A673 (cell line): ENCODE measurements around the gene SFXN1. TPM values are rescaled to one million over a fixed set of nuclear protein-coding genes. Genes with fewer than 3 reads are reported as not detected.
"Not testable (repeated sequence)": the region's sequence is repeated elsewhere in the genome, so short reads cannot be mapped to it uniquely, and the experiment has no call there.

Experiments used
- BruUV-seq: library from RNA; stranded (reverse); fragments of 400-500 nt; replicated peaks from 2 replicates; lab custom pipeline; 2021; lab: Mats Ljungman, UMichigan
- CTCF ChIA-PET: fragments of 300-600 bp; sonication (Branson Sonifier 250); formaldehyde crosslinking; loops from one replicate; lab custom pipeline; 2022; ENCODE audit warnings: antibody characterized with exemption; lab: Charles Lee
- POLR2A ChIA-PET: fragments of 300-600 bp; sonication (Branson Sonifier 250); formaldehyde crosslinking; loops from one replicate; lab custom pipeline; 2022; ENCODE audit warnings: antibody characterized with exemption; ENCODE audit not compliant: low non-redundant PET; lab: Charles Lee
- DNase-seq: peaks from one replicate; pipeline ENCODE4 v3.0.0-alpha.2; 2015; ENCODE audit warnings: low spot score
- H3K27ac ChIP-seq: fragments of 200-600 bp; sonication (generic); 2 replicates; pipeline ENCODE4 v1.5.1; 2016; ENCODE audit warnings: mixed run types, low read depth, mild to moderate bottlenecking, mixed read lengths, antibody characterized with exemption, low read length; ENCODE audit not compliant: poor library complexity, severe bottlenecking
- H3K27me3 ChIP-seq: fragments of 200-600 bp; sonication (generic); replicated peaks from 2 replicates; pipeline ENCODE4 v1.6.1; 2017; ENCODE audit warnings: mixed run types, low read depth, mild to moderate bottlenecking, mixed read lengths, antibody characterized with exemption, low read length; ENCODE audit not compliant: insufficient read depth, poor library complexity
- H3K36me3 ChIP-seq: fragments of 200-600 bp; sonication (generic); 2 replicates; pipeline ENCODE4 v1.6.1; 2016; ENCODE audit warnings: mixed run types, mild to moderate bottlenecking, mixed read lengths, antibody characterized with exemption, low read length; ENCODE audit not compliant: insufficient read depth, poor library complexity, severe bottlenecking
- H3K4me1 ChIP-seq: fragments of 200-600 bp; sonication (generic); 2 replicates; pipeline ENCODE4 v1.6.1; 2017; ENCODE audit warnings: mixed run types, mild to moderate bottlenecking, mixed read lengths, antibody characterized with exemption, low read length; ENCODE audit not compliant: insufficient read depth, poor library complexity, severe bottlenecking
- H3K4me3 ChIP-seq: fragments of 200-600 bp; sonication (generic); 2 replicates; pipeline ENCODE4 v1.5.1; 2016; ENCODE audit warnings: low read depth, mixed run types, mild to moderate bottlenecking, mixed read lengths, low read length; ENCODE audit not compliant: poor library complexity, severe bottlenecking
- H3K9me3 ChIP-seq: fragments of 200-600 bp; sonication (generic); 2 replicates; pipeline ENCODE4 v1.6.1; 2016; ENCODE audit warnings: mixed run types, low read depth, mild to moderate bottlenecking, mixed read lengths, antibody characterized with exemption, low read length; ENCODE audit not compliant: poor library complexity, severe bottlenecking
- EZH2 ChIP-seq: fragments of 200-600 bp; sonication (generic); IDR thresholded peaks from 2 replicates; pipeline ENCODE4 v1.6.1; 2017; ENCODE audit warnings: borderline replicate concordance, low read depth, mild to moderate bottlenecking, mixed read lengths, antibody characterized with exemption, low read length; ENCODE audit not compliant: poor library complexity, severe bottlenecking
- intact Hi-C: fragments of 100-400 bp; cut with micrococcal nuclease; formaldehyde crosslinking; loops from one replicate; pipeline ENCODE4 v1.10.0; 2022; ENCODE audit not compliant: unreplicated experiment
- total RNA-seq: library from RNA; stranded (reverse); gene quantifications from 2 replicates; pipeline ENCODE4 v1.2.3, GENCODE V29; 2021
- TF ChIP-seq, protein P1 (sequence below): fragments of 300-800, 200-600 bp; sonication (generic); conservative IDR thresholded peaks from 2 replicates; pipeline ENCODE4 v1.5.1; 2017; ENCODE audit warnings: low read depth, mild to moderate bottlenecking, antibody characterized with exemption, low read length, moderate library complexity, mixed read lengths

Gene SFXN1
- total RNA-seq, 1 experiment from 2014 or later, result 108 TPM

DNA sequence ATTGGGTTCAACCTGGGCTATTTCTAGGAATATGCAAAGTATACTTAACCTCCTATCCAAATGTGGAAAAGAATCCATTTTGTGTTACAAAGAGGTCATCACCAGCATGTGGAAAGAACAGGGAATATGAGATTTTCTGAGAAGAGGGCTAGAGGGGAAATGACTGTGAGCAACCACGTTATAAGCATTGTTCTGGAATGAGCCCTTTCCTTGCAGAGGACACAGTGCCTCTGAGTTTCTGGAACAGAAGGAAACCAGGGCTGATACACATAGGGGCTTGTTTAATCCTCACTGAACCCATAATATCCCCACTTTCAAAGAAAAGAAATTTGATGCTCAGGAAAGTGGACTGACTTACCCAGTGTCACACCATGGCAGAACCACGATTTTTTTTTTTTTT, 53.0 kb downstream of the SFXN1 start:
- intact Hi-C loops, result no loop called here
- DNase-seq, result no peak
- Histone ChIP-seq H3K27me3 (no peaks in the 10 kb centered on the region), H3K27ac (no peak overlapping the region), H3K4me1 (no peaks in the 10 kb centered on the region), H3K36me3 (no peaks in the 10 kb centered on the region), H3K9me3 (no peaks in the 10 kb centered on the region), H3K4me3 (no peak overlapping the region)
- no TSS peak for BruUV-seq
- no peak for TF ChIP-seq EZH2
- TF ChIP-seq, protein P1, sequence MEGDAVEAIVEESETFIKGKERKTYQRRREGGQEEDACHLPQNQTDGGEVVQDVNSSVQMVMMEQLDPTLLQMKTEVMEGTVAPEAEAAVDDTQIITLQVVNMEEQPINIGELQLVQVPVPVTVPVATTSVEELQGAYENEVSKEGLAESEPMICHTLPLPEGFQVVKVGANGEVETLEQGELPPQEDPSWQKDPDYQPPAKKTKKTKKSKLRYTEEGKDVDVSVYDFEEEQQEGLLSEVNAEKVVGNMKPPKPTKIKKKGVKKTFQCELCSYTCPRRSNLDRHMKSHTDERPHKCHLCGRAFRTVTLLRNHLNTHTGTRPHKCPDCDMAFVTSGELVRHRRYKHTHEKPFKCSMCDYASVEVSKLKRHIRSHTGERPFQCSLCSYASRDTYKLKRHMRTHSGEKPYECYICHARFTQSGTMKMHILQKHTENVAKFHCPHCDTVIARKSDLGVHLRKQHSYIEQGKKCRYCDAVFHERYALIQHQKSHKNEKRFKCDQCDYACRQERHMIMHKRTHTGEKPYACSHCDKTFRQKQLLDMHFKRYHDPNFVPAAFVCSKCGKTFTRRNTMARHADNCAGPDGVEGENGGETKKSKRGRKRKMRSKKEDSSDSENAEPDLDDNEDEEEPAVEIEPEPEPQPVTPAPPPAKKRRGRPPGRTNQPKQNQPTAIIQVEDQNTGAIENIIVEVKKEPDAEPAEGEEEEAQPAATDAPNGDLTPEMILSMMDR, result no peak
- POLR2A ChIA-PET, result interaction anchor here (0.7 kb wide), 1 partner anchor 204 kb away, joined by 24 read pairs; no protein-coding TSS in a partner anchor
- CTCF ChIA-PET, result no interaction called here

DNA sequence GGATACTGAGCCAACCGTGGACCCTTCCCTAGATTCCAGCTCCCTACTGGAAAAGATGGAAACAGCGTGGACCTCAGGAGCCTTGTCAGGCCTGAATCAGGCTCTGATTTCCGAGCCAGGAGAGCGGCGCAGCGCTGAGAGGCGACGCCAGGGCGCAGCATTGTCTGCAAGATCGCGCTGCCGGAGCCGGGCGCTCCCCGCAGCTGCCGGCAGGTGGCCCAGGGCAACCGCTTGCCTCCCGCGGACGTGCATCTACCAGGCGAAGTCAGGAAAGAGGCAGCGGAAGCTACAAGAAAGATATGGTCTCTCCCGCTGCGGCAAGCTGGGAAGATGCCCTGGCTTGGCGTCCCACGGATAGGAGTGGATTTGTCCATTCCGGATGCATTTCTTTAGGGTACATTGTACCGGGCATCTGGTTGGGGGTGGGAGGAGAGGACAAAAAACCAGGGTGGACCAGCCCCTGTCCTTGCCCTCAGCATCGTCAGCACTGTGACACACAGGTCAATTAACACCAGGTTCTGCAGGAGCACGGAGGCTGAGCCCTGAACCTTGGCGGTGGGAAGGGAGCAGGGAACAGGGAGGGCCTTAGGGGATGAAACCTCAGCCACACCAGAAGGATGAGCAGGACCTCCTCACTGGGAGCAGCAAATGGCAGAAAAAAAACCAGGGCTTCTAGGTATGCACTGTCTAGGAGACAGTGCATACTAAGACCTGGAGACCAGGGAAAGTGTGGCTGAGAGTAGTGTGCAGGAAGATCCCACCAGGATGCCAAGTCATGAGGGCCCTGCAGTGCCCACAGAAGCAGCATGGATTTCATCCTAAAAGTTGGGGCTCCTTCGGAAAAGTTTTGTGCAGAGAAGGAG, 55.9 kb downstream of the SFXN1 start:
- Histone ChIP-seq H3K27me3 (peaks cover 4% of the 10 kb centered on the region), H3K27ac (no peak overlapping the region), H3K4me3 (no peak overlapping the region), H3K36me3 (no peaks in the 10 kb centered on the region), H3K4me1 (peaks cover 8% of the 10 kb centered on the region), H3K9me3 (no peaks in the 10 kb centered on the region)
- ChIA-PET CTCF (interaction anchor here (1.1 to 1.4 kb wide), 4 partner anchors 33 to 195 kb away, joined by 3 to 7 read pairs (median 6); no protein-coding TSS in a partner anchor), POLR2A (no interaction called here)
- no TSS peak for BruUV-seq
- TF ChIP-seq, protein P1, result peak; percentile 98
- no peak for TF ChIP-seq EZH2
- peak; percentile 88 for DNase-seq
- intact Hi-C loops, result loop anchor here (2.0 kb wide), 2 partner anchors 162 to 184 kb away; no protein-coding TSS in a partner anchor

DNA sequence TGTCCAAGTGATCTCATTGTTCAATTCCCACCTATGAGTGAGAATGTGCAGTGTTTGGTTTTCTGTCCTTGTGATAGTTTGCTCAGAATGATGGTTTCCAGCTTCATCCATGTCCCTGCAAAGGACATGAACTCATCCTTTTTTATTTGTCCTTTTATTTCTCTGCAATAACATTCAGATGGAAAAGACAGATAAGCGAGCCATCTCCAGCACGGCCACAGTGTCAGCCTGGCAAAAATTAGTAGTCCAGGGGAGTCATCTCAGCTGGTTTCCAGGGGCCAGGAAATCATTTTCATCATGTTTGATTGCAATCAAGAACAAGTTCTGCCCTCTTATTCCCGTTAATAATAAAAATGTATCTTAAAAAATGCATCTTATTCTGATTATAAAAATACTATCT, 57.0 kb downstream of the SFXN1 start:
- H3K9me3 ChIP-seq, H3K4me1 ChIP-seq, DNase-seq, BruUV-seq, H3K27ac ChIP-seq, CTCF ChIA-PET, H3K4me3 ChIP-seq, H3K27me3 ChIP-seq, POLR2A ChIA-PET, H3K36me3 ChIP-seq: not testable (repeated sequence)
- intact Hi-C loops, result loop anchor here (2.0 kb wide), 2 partner anchors 161 to 183 kb away; no protein-coding TSS in a partner anchor
